ENCODE results near the gene WFIKKN1.

The WFIKKN1 gene

GRCh38 chr16:657487-657886 lies 26.7 kb downstream of the WFIKKN1 start:
- no peak for DNase-seq (ENCODE audit: low read depth)

- DNase-seq (ENCODE audit: low read depth): no peak
These were observed 28.1 kb downstream of the WFIKKN1 start for GRCh38 chr16:658679-659571.

GRCh38 chr16:659618-660017 lies 28.8 kb downstream of the WFIKKN1 start:
- no peak for DNase-seq (ENCODE audit: low read depth)

- no peak for DNase-seq (ENCODE audit: low read depth)
These were observed 29.3 kb downstream of the WFIKKN1 start for GRCh38 chr16:660132-660458.

GRCh38 chr16:660459-661183 lies 29.8 kb downstream of the WFIKKN1 start:
- peak; percentile 52 for DNase-seq (ENCODE audit: low read depth)

- DNase-seq (ENCODE audit: low read depth): no peak
These were observed 30.5 kb downstream of the WFIKKN1 start for GRCh38 chr16:661184-661821.

- no peak for DNase-seq (ENCODE audit: low read depth)
These were observed 31.3 kb downstream of the WFIKKN1 start for GRCh38 chr16:662095-662494.

GRCh38 chr16:662597-662996 lies 31.8 kb downstream of the WFIKKN1 start:
- DNase-seq (ENCODE audit: low read depth): no peak

GRCh38 chr16:666572-666971 lies 35.8 kb downstream of the WFIKKN1 start:
- DNase-seq (ENCODE audit: low read depth): no peak

- no peak for DNase-seq (ENCODE audit: low read depth)
These were observed 36.5 kb downstream of the WFIKKN1 start for GRCh38 chr16:667113-667779.

GRCh38 chr16:667780-668518 lies 37.2 kb downstream of the WFIKKN1 start, which contains the start of gene RHOT2:
RHOT2 (plus strand) TSS chr16:668132; CDS start chr16:668200, 68 bp downstream.
- DNase-seq (ENCODE audit: low read depth): peak; percentile 91

- DNase-seq (ENCODE audit: low read depth): no peak
These were observed 37.9 kb downstream of the WFIKKN1 start for GRCh38 chr16:668519-669171.

- DNase-seq (ENCODE audit: low read depth): no peak
These were observed 38.9 kb downstream of the WFIKKN1 start for GRCh38 chr16:669666-670065.

GRCh38 chr16:670485-671352 lies 39.9 kb downstream of the WFIKKN1 start:
- no peak for DNase-seq (ENCODE audit: low read depth)

GRCh38 chr16:671353-672131 lies 40.8 kb downstream of the WFIKKN1 start:
- DNase-seq (ENCODE audit: low read depth): no peak

- DNase-seq (ENCODE audit: low read depth): no peak
These were observed 41.6 kb downstream of the WFIKKN1 start for GRCh38 chr16:672371-672770.

- no peak for DNase-seq (ENCODE audit: low read depth)
These were observed 42.1 kb downstream of the WFIKKN1 start for GRCh38 chr16:672851-673250.

GRCh38 chr16:673399-673991 lies 42.7 kb downstream of the WFIKKN1 start:
- no peak for DNase-seq (ENCODE audit: low read depth)

Data from activated T-cell treated with anti-CD3 and anti-CD28 coated beads for 1 hour (primary cell).